ENCODE measurements around the gene PTPMT1.
A peak's percentile ranks its signal among the peaks of the same experiment; 100 is the strongest.

The PTPMT1 gene

DNA sequence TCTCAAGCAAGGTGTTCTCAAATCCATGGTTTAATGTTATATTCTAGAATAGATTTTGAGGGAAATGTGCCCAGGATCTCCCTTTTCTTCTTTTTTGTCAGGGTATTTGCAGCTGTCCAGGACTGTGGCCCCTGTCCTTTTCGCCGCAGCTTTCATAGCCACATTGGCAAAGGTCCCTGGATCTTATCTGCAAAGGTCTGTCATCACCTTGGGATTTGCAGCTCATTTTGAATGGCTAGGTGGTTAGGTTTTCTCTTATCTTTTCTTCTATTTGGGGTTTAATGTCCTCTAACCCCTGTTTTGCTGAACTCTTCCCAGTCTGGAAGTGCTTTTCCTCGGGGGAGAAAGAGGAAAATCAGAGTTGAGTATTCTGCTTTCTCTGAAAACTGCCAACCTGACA is 40.5 kb downstream of the PTPMT1 start:
- FAIRE-seq (no peak), DNase-seq (ENCODE audit: insufficient read length, low spot score) (no peak)

DNA sequence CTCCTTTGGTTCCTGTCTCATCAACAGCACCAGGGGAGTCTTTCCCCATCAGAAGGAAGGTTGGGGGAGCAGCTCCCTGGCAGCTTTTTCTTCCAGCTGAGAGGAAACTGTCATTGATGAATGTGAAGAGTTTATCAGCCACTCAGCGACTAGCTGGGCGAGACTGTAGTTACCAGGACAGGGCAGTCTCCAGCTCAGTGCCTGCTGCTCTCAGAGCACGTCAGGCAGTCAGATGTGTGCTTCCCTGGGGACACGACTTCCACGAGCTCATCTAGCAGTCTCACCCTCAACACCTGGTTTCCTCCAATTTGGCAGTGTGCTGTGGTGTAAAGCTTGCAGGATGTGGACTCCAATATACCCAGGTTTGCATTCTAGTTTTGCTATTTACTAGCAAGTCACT is 41.3 kb downstream of the PTPMT1 start:
- FAIRE-seq (no peak), DNase-seq (ENCODE audit: insufficient read length, low spot score) (no peak)

DNA sequence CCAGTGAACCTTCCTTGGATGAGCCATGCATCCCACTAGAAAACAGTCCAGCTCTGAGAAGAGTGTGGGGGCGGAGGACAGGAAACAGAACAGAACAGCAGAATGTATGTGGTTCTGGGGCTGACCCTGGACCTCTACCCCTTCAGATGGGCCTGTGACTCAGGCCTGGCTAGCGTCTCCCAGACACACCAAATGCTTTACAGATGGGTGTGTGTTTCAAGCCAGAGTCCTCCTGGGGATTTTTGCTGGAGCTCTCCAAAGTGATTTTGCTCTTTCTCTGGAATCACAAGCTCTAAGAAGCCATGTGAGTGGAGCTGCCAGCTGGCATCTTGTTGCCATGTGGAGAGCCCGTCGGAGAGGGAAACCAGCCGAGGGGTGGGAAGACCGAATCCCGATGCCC is 42.0 kb downstream of the PTPMT1 start:
- FAIRE-seq (no peak), DNase-seq (ENCODE audit: insufficient read length, low spot score) (peak; percentile 44)

DNA sequence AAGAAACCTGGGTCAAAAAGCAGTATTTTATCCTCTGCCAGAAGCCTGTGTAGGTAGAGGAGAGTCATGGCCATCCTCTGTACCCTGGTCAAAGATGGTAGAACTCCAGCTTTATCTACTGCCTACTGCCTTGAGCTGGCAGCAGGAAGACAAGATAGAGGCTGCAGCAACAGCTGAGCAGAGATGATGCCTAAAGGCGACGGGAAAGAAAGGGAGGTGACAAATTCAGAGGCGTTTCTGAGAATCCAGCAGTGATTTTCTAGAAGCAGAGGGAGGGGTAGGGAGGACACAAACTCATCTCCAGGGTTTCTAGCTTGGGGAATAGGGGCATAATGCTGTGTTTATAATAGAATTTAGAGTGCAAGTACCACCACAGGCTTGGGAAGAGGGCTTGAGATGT is 44.3 kb downstream of the PTPMT1 start:
- FAIRE-seq (no peak), DNase-seq (ENCODE audit: insufficient read length, low spot score) (no peak)

DNA sequence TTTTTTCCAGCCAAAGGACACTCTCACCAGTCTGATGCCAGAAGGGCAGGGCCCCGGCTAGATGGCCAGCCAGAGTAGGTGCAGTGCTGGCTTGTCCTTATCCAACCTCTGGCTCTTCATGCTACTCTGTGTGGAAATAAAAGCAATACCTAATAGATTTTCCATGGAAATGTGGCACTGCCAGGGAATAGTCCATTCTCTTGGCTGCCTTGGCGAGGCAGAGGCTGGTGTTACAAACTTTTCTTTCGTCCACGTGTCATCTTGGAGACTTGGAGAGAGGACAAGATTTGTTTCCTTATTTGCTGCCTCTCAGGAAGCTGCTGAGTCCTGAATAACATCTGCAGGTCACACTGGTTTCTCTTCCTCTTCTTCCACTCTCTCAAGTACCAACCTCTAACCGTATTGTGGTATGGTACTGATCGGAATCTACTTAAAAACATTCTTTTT is 46.0 kb downstream of the PTPMT1 start:
- DNase-seq (ENCODE audit: insufficient read length, low spot score) = no peak
- FAIRE-seq = no peak

DNA sequence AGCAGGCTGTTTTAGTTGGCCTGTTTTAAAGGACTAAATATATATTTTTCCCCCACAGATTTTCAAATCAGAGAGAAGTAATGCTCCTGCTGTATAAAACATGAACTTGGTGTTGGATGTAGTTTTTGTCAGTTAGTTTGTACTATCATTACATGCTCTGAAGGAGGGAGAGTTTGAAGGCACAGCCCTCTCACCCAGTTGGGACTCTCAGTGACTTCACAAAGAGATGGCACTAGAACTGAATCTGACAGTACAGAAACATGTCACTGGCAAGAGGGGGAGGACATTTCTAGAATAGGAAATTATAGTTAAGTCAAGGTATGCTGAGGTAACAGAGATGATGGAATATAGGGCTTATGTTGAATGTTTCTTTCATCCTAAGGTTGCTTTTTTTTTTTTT is 49.9 kb downstream of the PTPMT1 start:
- no peak for FAIRE-seq
- DNase-seq (ENCODE audit: insufficient read length, low spot score) = no peak

DNA sequence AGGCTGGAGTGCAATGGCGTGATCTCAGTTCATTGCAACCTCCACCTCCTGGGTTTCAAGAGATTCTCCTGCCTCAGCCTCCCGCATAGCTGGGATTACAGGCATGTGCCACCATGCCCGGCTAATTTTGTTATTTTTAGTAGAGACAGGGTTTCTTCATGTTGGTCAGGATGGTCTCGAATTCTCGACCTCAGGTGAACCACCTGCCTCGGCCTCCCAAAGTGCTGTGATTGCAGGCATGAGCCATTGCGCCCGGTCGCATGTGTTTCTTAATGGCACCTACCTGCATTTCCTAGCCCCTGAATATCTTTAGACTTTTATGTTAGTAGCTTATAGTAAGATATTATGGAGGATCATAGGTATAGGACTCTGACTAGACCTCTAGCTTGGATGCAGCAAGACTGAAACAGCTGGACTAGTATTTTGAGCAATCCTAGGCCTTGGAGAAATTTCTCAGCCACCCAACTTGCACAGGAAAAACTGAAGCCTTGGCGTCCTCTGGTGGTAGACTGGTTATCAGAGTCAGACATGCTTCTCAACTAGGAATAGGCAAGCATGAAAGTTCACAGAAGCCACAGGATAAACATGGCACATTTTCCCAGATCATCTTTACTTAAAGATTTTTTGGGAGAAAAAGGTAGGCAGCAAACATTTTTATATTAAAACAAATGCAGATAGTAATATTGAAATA is 51.5 kb downstream of the PTPMT1 start:
- DNase-seq (ENCODE audit: insufficient read length, low spot score) = peak; percentile 61
- no peak for FAIRE-seq

DNA sequence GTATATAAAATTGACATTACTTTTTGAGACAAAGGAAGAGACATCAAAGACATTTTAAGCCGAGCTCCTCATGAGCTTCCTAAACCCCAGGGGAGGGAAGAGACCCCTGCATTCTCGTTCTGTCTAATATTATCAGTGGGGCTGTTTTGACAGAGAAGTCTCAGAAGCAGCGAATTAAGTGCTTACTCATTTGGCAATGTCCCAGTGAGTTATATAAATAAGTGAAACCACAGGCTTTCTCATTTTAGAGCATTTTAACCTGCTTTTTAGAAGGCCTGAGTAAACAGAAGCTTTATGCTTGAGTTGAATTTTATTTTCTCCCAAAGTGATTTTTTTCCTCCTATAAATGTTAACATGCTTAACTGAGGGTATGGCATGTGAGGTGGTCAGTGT is 52.0 kb downstream of the PTPMT1 start:
- FAIRE-seq (no peak), DNase-seq (ENCODE audit: insufficient read length, low spot score) (no peak)

DNA sequence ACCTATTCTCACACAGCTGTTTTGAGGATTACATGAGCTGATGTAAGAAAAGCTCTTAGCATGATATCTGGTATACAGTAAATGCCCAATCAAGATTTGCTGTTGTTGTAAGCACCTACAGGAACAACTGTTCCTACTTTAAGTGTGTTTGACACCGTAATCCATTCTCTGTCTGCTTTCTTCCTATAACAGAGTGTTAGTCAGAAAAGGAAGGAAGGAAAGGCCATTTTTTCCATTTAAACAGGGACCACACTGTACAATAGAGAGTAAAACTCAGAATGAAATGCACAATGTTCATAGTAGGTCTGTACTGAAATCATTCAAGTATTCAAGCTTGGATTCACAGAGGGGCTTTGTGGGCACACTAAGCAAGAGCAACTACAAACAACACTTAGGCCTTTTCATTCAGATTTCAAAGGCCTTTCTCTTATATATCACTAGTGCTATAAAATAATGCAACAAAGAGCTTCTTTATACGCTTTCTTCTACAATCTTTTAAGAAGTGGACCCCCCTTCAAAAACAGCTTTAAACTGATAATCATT is 55.5 kb downstream of the PTPMT1 start:
- no peak for FAIRE-seq
- no peak for DNase-seq (ENCODE audit: insufficient read length, low spot score)
